A549 (cell line): Measurements from ENCODE around the gene NDUFB2. TPM values are rescaled to one million over a fixed set of nuclear protein-coding genes. Genes with fewer than 3 reads are reported as not detected.

Experiments used
- ATAC-seq, 2 experiments: fragments of 200-7000 bp in 1 of 2; fragments of >200 bp in 1 of 2; cut with Nextera tagmentation in 1 of 2; cut with Tn5 transposase in 1 of 2; 3 replicates each; pipeline versions ENCODE4 v1.8.0 to v1.9.1; 2018 to 2020; ENCODE audit warnings: mild to moderate bottlenecking in 1 of 2, moderate library complexity in 1 of 2
- CTCF ChIA-PET: fragments of 300-600 bp; sonication (Branson Sonifier 250); formaldehyde crosslinking; extraction: SDS; loops from one replicate; lab custom pipeline; 2021; ENCODE audit warnings: antibody characterized with exemption, inconsistent platforms; lab: Yijun Ruan, JAX
- POLR2A ChIA-PET: fragments of 350-600 bp; formaldehyde crosslinking; extraction: SDS; loops from one replicate; lab custom pipeline; 2021; ENCODE audit warnings: antibody characterized with exemption, inconsistent platforms; lab: Yijun Ruan, JAX
- DNase-seq, 2 experiments: peaks; one replicate each; pipeline versions ENCODE4 v3.0.0 to v3.0.0-alpha.2; 2011 to 2016; ENCODE audit warnings: low read depth in 1 of 2, low spot score in 1 of 2
- FAIRE-seq: peaks from 2 replicates; lab custom pipeline; 2011; peaks lifted over from hg19 to GRCh38; lab: Jason Lieb, UNC
- H3K27ac ChIP-seq, 2 experiments: fragments of >200 bp; sonication (Bioruptor Twin); formaldehyde crosslinking; 3 replicates each; pipeline ENCODE4 v1.5.1; 2016 to 2017
- H3K4me1 ChIP-seq: fragments of >200 bp; sonication (Bioruptor Twin); formaldehyde crosslinking; 3 replicates; pipeline ENCODE4 v1.6.1; 2016
- H3K4me2 ChIP-seq: fragments of >200 bp; sonication (Bioruptor Twin); formaldehyde crosslinking; 3 replicates; pipeline ENCODE4 v1.6.1; 2016
- H3K4me3 ChIP-seq: fragments of >200 bp; sonication (Bioruptor Twin); formaldehyde crosslinking; 3 replicates; pipeline ENCODE4 v1.5.1; 2016
- H3K9me3 ChIP-seq: fragments of >200 bp; sonication (Bioruptor Twin); formaldehyde crosslinking; 3 replicates; pipeline ENCODE4 v1.6.1; 2016
- CBX8 ChIP-seq: fragments of 200-600 bp; sonication (generic); IDR thresholded peaks from 2 replicates; pipeline ENCODE4 v1.6.1; 2016
- CHD2 ChIP-seq: fragments of 150-350 bp; IDR thresholded peaks from 2 replicates; pipeline ENCODE4 v1.6.1; 2014; ENCODE audit warnings: low read length; ENCODE audit not compliant: partially characterized antibody
- E2F6 ChIP-seq: IDR thresholded peaks from 2 replicates; pipeline ENCODE4 v1.6.1; 2012; ENCODE audit warnings: low read depth, borderline replicate concordance
- EHMT2 ChIP-seq: fragments of 200-600 bp; sonication (generic); IDR thresholded peaks from 2 replicates; pipeline ENCODE4 v1.6.1; 2016; ENCODE audit warnings: antibody characterized with exemption, low read depth, mild to moderate bottlenecking, moderate library complexity
- GATA3 ChIP-seq: IDR thresholded peaks from 2 replicates; pipeline ENCODE4 v1.6.1; 2012; ENCODE audit warnings: borderline replicate concordance
- HDAC2 ChIP-seq: fragments of 200-600 bp; sonication (generic); IDR thresholded peaks from 2 replicates; pipeline ENCODE4 v1.6.1; 2016
- JUN ChIP-seq, 2 experiments: fragments of >200 bp; sonication (Bioruptor Twin); formaldehyde crosslinking; IDR thresholded peaks; 2 replicates in 1 of 2; 3 replicates in 1 of 2; pipeline ENCODE4 v1.6.1; 2016 to 2017
- KDM1A ChIP-seq: fragments of 200-600 bp; sonication (generic); IDR thresholded peaks from 2 replicates; pipeline ENCODE4 v1.6.1; 2016; ENCODE audit warnings: low read depth, mild to moderate bottlenecking
- KDM5A ChIP-seq: fragments of 200-600 bp; sonication (generic); IDR thresholded peaks from 2 replicates; pipeline ENCODE4 v1.6.1; 2016; ENCODE audit warnings: antibody characterized with exemption, mild to moderate bottlenecking
- NR3C1 ChIP-seq: fragments of >200 bp; sonication (Bioruptor Twin); formaldehyde crosslinking; IDR thresholded peaks from 3 replicates; pipeline ENCODE4 v1.6.1; 2017
- PBX3 ChIP-seq: IDR thresholded peaks from 2 replicates; pipeline ENCODE4 v1.6.1; 2012
- PHF8 ChIP-seq: fragments of 200-600 bp; sonication (generic); IDR thresholded peaks from 2 replicates; pipeline ENCODE4 v1.6.1; 2016; ENCODE audit warnings: low read depth, mild to moderate bottlenecking, antibody characterized with exemption, moderate library complexity, borderline replicate concordance
- POLR2A ChIP-seq: IDR thresholded peaks from 2 replicates; pipeline ENCODE4 v1.6.1; 2012; ENCODE audit warnings: mild to moderate bottlenecking, low read length
- RARB ChIP-seq: fragments of 250-450 bp; sonication (Bioruptor Pico); IDR thresholded peaks from 2 replicates; pipeline ENCODE4 v1.8.0; 2021; ENCODE audit warnings: mild to moderate bottlenecking, moderate library complexity
- SREBF2 ChIP-seq: fragments of 450-650 bp; IDR thresholded peaks from 2 replicates; pipeline ENCODE4 v1.6.1; 2014; ENCODE audit warnings: mild to moderate bottlenecking, moderate library complexity
- TFCP2L1 ChIP-seq: fragments of 250-450 bp; sonication (Bioruptor Pico); IDR thresholded peaks from 2 replicates; pipeline ENCODE4 v1.5.0; 2021; ENCODE audit warnings: mild to moderate bottlenecking
- USF2 ChIP-seq: fragments of 450-650 bp; IDR thresholded peaks from 2 replicates; pipeline ENCODE4 v1.6.1; 2014; ENCODE audit warnings: antibody characterized with exemption
- ZC3H11A ChIP-seq: fragments of 450-650 bp; IDR thresholded peaks from 2 replicates; pipeline ENCODE4 v1.6.1; 2014; ENCODE audit warnings: antibody characterized with exemption, mild to moderate bottlenecking
- ZFP36 ChIP-seq: fragments of 450-650 bp; IDR thresholded peaks from 2 replicates; pipeline ENCODE4 v1.6.1; 2014; ENCODE audit warnings: borderline replicate concordance; ENCODE audit not compliant: partially characterized antibody
- WGBS: methylation state at CpG from one replicate; pipeline ENCODE4 v1.1.6; 2017; ENCODE audit errors: missing lambda C conversion rate; 5-methylcytosine and 5-hydroxymethylcytosine counted together
- polyA plus RNA-seq, 4 experiments: library from polyadenylated mRNA; depleted of rRNA in 3 of 4; stranded (reverse); fragments of >200 nt; fragmentation: RNase III in 1 of 4; extraction: RNeasy Plus Mini Kit Qiagen cat#74134 plus additional on column Dnase treatment in 1 of 4; gene quantifications; 2 replicates in 3 of 4; 3 replicates in 1 of 4; pipeline ENCODE4 v1.2.3, GENCODE V29; 2011 to 2017
- TF ChIP-seq, protein P1 (sequence below): IDR thresholded peaks from 2 replicates; pipeline ENCODE4 v1.6.1; 2012
- TF ChIP-seq, protein P2 (sequence below): fragments of 250-450 bp; sonication (Bioruptor Pico); IDR thresholded peaks from 2 replicates; pipeline ENCODE4 v1.5.0; 2021; ENCODE audit warnings: mild to moderate bottlenecking, moderate library complexity, borderline replicate concordance

Gene NDUFB2
- polyA plus RNA-seq, 2 of the 4 experiments (the other 2 are of a cell fraction) = 370 to 381 TPM

DNA sequence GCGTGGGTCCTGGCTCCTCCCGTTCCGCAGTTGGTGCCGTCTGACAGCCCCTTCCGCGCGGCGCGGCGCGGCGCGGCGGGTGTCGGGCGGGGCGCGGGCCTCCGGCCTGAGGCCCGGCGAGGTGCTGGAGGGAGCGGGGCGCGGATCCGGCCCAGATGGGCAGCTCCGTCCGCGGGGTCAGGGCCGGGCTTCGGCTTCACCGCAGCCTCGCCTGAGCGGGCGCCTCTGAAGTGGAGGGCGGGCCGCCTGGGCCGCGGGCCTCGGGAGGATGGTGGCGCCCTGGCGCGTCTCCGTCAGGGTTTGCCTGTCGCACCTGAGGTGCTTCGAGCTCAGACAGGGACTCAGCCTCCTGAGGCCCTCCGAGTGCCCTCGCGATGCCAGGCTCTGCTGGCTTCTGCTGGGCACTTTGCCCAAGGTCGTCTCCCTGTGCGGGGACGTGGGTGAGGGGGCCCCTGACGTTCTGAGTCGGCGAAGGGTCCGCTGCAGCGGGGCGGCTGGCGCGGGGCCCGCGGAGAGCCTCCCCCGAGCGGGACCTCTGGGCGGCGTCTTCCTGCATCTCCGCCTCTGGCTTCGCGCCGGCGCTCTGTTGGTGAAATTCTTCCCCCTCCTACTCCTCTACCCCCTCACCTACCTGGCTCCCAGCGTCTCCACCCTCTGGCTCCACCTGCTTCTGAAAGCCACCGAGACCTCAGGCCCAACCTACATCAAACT is 23.3 kb upstream of the NDUFB2 start:
- WGBS = 6% methylated on average over 24 of the region's 72 CpGs
- TF ChIP-seq PHF8 (peak; percentile 34), TFCP2L1 (no peak), ZFP36 (no peak), EHMT2 (no peak), SREBF2 (no peak), JUN (IDR thresholded peaks at IDR 0.05) (peak in 1 of 2 experiments; percentile 64; a peak in 2 of 5 replicates), E2F6 (peak; percentile 62), HDAC2 (no peak)
- TF ChIP-seq, protein P1, sequence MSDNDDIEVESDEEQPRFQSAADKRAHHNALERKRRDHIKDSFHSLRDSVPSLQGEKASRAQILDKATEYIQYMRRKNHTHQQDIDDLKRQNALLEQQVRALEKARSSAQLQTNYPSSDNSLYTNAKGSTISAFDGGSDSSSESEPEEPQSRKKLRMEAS = peak; percentile 63; the same call in 1 of the 2 replicates
- DNase-seq (peak; percentile 33 to 61), ATAC-seq (peak; percentile 78), FAIRE-seq (no peak)
- CTCF ChIA-PET = interaction anchor here (0.6 to 2.5 kb wide), 7 partner anchors 12 to 328 kb away, joined by 3 to 19 read pairs (median 3); no protein-coding TSS in a partner anchor
- POLR2A ChIA-PET = no interaction called here
- peak overlapping the region; percentile 81 to 89 for H3K27ac ChIP-seq
- H3K4me1 ChIP-seq = peaks cover 15% of the 10 kb centered on the region; the same call in 1 of the 3 replicates
- peak overlapping the region; percentile 85 for H3K4me2 ChIP-seq
- no peaks in the 10 kb centered on the region for H3K9me3 ChIP-seq
- peak overlapping the region; percentile 80 for H3K4me3 ChIP-seq

DNA sequence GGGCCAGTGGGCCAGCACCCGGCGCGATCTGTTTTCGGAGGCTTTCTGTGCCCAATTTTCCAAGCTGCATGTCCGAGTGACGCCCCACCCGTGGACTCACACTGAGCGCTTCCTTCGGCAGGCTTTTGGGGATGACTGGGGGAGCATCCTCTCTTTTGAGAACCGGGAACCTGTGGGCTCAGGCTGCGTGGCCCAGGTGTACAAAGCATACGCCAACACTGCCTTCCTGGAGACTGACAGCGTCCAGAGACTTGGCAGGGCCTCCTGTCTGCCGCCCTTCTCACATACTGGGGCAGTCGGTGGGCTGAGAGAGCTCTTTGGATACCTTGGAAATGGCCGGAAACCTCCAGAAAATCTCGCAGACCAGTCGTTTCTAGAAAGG is 22.7 kb upstream of the NDUFB2 start:
- 90% methylated on average over 18 of the region's 18 CpGs for WGBS
- H3K9me3 ChIP-seq = no peaks in the 10 kb centered on the region
- FAIRE-seq = no peak
- peak overlapping the region; percentile 85 for H3K4me2 ChIP-seq
- peaks cover 15% of the 10 kb centered on the region; the same call in 1 of the 3 replicates for H3K4me1 ChIP-seq
- POLR2A ChIA-PET = no interaction called here
- TF ChIP-seq KDM1A (no peak), USF2 (no peak), NR3C1 (no peak)
- peak overlapping the region; percentile 80; the same call in 2 of the 3 replicates for H3K4me3 ChIP-seq
- CTCF ChIA-PET = interaction anchor here (0.6 to 2.5 kb wide), 5 partner anchors 12 to 328 kb away, joined by 3 to 19 read pairs (median 3); no protein-coding TSS in a partner anchor
- DNase-seq = no peak
- ATAC-seq = peak in 1 of 2 experiments; percentile 7; a peak in 2 of 6 replicates
- H3K27ac ChIP-seq = peak overlapping the region in 1 of 2 experiments; percentile 89; a peak in 4 of 6 replicates

GRCh38 chr7:140674356-140674800 is 22.1 kb upstream of the NDUFB2 start:
- no peak for TF ChIP-seq POLR2A
- no peak for TF ChIP-seq JUN (IDR thresholded peaks at IDR 0.05)
- TF ChIP-seq CBX8 = no peak
- TF ChIP-seq PHF8 = no peak
- no peak for TF ChIP-seq RARB
- TF ChIP-seq CHD2 = no peak
- no peak for TF ChIP-seq USF2
- no peak for TF ChIP-seq PBX3
- no peak for TF ChIP-seq ZC3H11A
- TF ChIP-seq, protein P2, sequence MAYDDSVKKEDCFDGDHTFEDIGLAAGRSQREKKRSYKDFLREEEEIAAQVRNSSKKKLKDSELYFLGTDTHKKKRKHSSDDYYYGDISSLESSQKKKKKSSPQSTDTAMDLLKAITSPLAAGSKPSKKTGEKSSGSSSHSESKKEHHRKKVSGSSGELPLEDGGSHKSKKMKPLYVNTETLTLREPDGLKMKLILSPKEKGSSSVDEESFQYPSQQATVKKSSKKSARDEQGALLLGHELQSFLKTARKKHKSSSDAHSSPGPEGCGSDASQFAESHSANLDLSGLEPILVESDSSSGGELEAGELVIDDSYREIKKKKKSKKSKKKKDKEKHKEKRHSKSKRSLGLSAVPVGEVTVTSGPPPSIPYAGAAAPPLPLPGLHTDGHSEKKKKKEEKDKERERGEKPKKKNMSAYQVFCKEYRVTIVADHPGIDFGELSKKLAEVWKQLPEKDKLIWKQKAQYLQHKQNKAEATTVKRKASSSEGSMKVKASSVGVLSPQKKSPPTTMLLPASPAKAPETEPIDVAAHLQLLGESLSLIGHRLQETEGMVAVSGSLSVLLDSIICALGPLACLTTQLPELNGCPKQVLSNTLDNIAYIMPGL (CRISPR knock-in tag) = no peak
- TF ChIP-seq KDM5A = no peak
- TF ChIP-seq EHMT2 = no peak
- TF ChIP-seq GATA3 = no peak
- no peak overlapping the region for H3K27ac ChIP-seq
- no peak for DNase-seq
- H3K4me3 ChIP-seq = no peak overlapping the region
- H3K4me2 ChIP-seq = peak overlapping the region; percentile 85; the same call in 1 of the 3 replicates
- WGBS = 97% methylated on average over 5 of the region's 5 CpGs
- FAIRE-seq = no peak
- peaks cover 15% of the 10 kb centered on the region; the same call in 1 of the 3 replicates for H3K4me1 ChIP-seq
- no peak for ATAC-seq
- H3K9me3 ChIP-seq = no peaks in the 10 kb centered on the region
- CTCF ChIA-PET = interaction anchor here (1.3 to 2.5 kb wide), 5 partner anchors 11 to 873 kb away, joined by 3 to 19 read pairs (median 3); no protein-coding TSS in a partner anchor
- POLR2A ChIA-PET = interaction anchor here (1.2 kb wide), 1 partner anchor 341 kb away, joined by 3 read pairs; the partner anchor contains the start of gene MRPS33
